B cell (primary cell): ENCODE measurements around the gene SLC26A1. TPM values are rescaled to one million over a fixed set of nuclear protein-coding genes. Genes with fewer than 3 reads are reported as not detected.

Experiments
- ATAC-seq: fragments of 200-7000 bp; cut with Tn5 transposase; one replicate; pipeline ENCODE4 v1.10.0; 2021; ENCODE audit warnings: low read depth, mild to moderate bottlenecking, moderate number of reproducible peaks, moderate library complexity
- CTCF ChIA-PET: fragments of 350-600 bp; sonication (Branson Sonifier 250); formaldehyde crosslinking; loops from one replicate; lab custom pipeline; 2021; ENCODE audit warnings: antibody characterized with exemption, inconsistent platforms; lab: Charles Lee
- POLR2A ChIA-PET: fragments of 350-600 bp; sonication (Branson Sonifier 250); formaldehyde crosslinking; loops from one replicate; lab custom pipeline; 2021; ENCODE audit warnings: antibody characterized with exemption; lab: Charles Lee
- DNase-seq: peaks from one replicate; pipeline ENCODE4 v3.0.0; 2013
- H2AFZ ChIP-seq: 2 replicates; pipeline ENCODE4 v1.6.1; 2012; ENCODE audit warnings: mild to moderate bottlenecking, low read depth, low read length; ENCODE audit not compliant: insufficient read depth, poor library complexity, severe bottlenecking
- H3K27ac ChIP-seq, 2 donors: 1 replicate in 1 of 2; 2 replicates in 1 of 2; pipeline ENCODE4 v1.5.1; 2012 to 2013; ENCODE audit warnings: low read length in 2 of 2, mild to moderate bottlenecking in 2 of 2, moderate library complexity in 1 of 2
- H3K27me3 ChIP-seq, 4 experiments: fragments of 200-600 bp in 1 of 4; sonication (generic) in 1 of 4; replicated peaks in 1 of 4; 1 replicate in 2 of 4; 2 replicates in 2 of 4; pipeline versions ENCODE4 v1.6.1 to v1.7.0; 2013 to 2016; ENCODE audit warnings: low read length in 3 of 4, mild to moderate bottlenecking in 2 of 4, mixed read lengths in 1 of 4, moderate library complexity in 1 of 4; ENCODE audit not compliant: insufficient read depth in 4 of 4, control insufficient read depth in 3 of 4; ENCODE audit errors: control extremely low read depth in 1 of 4
- H3K36me3 ChIP-seq, 2 experiments: replicated peaks in 1 of 2; 1 replicate in 1 of 2; 2 replicates in 1 of 2; pipeline versions ENCODE4 v1.6.1 to v1.7.1; 2013; ENCODE audit warnings: low read length in 1 of 2; ENCODE audit not compliant: insufficient read depth in 2 of 2, control insufficient read depth in 1 of 2; ENCODE audit errors: control extremely low read depth in 1 of 2, extremely low read depth in 1 of 2
- H3K4me1 ChIP-seq, 2 donors: fragments of 200-600 bp in 1 of 2; sonication (generic) in 1 of 2; 1 replicate in 1 of 2; 2 replicates in 1 of 2; pipeline versions ENCODE4 v1.5.1 to v1.6.1; 2013 to 2017; ENCODE audit warnings: low read length in 2 of 2; ENCODE audit not compliant: control insufficient read depth in 2 of 2, insufficient read depth in 2 of 2
- H3K4me2 ChIP-seq: replicated peaks from 2 replicates; pipeline ENCODE3; 2012; ENCODE audit warnings: mild to moderate bottlenecking, low read depth, low read length; ENCODE audit not compliant: poor library complexity, severe bottlenecking
- H3K4me3 ChIP-seq, 5 experiments: fragments of 200-600 bp in 1 of 5; sonication (generic) in 1 of 5; 1 replicate in 3 of 5; 2 replicates in 2 of 5; pipeline versions ENCODE4 v1.5.1 to v1.7.0; 2011 to 2016; ENCODE audit warnings: low read length in 4 of 5, mild to moderate bottlenecking in 4 of 5, low read depth in 2 of 5, control low read depth in 1 of 5, moderate library complexity in 1 of 5; ENCODE audit not compliant: insufficient read depth in 1 of 5; ENCODE audit errors: control extremely low read depth in 1 of 5, extremely low read depth in 1 of 5
- H3K79me2 ChIP-seq: fragments of 200-600 bp; sonication (generic); one replicate; pipeline ENCODE4 v1.6.0; 2016; ENCODE audit warnings: low read length; ENCODE audit not compliant: control insufficient read depth, insufficient read depth
- H3K9ac ChIP-seq: fragments of 200-600 bp; sonication (generic); 2 replicates; pipeline ENCODE4 v1.6.1; 2017; ENCODE audit warnings: mild to moderate bottlenecking, low read length, moderate library complexity
- H3K9me3 ChIP-seq, 3 donors: one replicate each; pipeline versions ENCODE4 v1.6.1 to v1.7.1; 2013; ENCODE audit warnings: low read length in 2 of 3; ENCODE audit not compliant: control insufficient read depth in 2 of 3, insufficient read depth in 1 of 3; ENCODE audit errors: control extremely low read depth in 1 of 3
- H4K20me1 ChIP-seq: 2 replicates; pipeline ENCODE4 v1.6.0; 2012; ENCODE audit warnings: mild to moderate bottlenecking, low read length; ENCODE audit not compliant: insufficient read depth, control insufficient read depth, poor library complexity, severe bottlenecking
- H3K27ac Mint-ChIP-seq: one replicate; pipeline ENCODE4 v1.8.0; 2021; ENCODE audit warnings: mixed read lengths
- H3K27me3 Mint-ChIP-seq: one replicate; pipeline ENCODE4 v1.8.0; 2021; ENCODE audit warnings: mixed read lengths
- H3K4me1 Mint-ChIP-seq: one replicate; pipeline ENCODE4 v1.8.0; 2021; ENCODE audit warnings: mixed read lengths
- H3K4me3 Mint-ChIP-seq: one replicate; pipeline ENCODE4 v1.8.0; 2021; ENCODE audit warnings: mixed read lengths
- H3K9me3 Mint-ChIP-seq: one replicate; pipeline ENCODE4 v1.8.0; 2022; ENCODE audit warnings: mixed read lengths; ENCODE audit not compliant: insufficient read depth
- EZH2 ChIP-seq: IDR thresholded peaks from 2 replicates; pipeline ENCODE4 v1.6.1; 2012; ENCODE audit warnings: borderline replicate concordance, low read depth, mild to moderate bottlenecking, moderate library complexity, low read length; ENCODE audit not compliant: insufficient read depth, poor library complexity, severe bottlenecking
- WGBS: methylation state at CpG from one replicate; pipeline ENCODE4 v1.1.5; 2013; ENCODE audit warnings: missing lambda C conversion rate; ENCODE audit not compliant: insufficient coverage; 5-methylcytosine and 5-hydroxymethylcytosine counted together
- intact Hi-C: fragments of 100-400 bp; cut with micrococcal nuclease; formaldehyde crosslinking; loops from one replicate; pipeline ENCODE4 v1.10.0; 2022
- polyA plus RNA-seq: library from polyadenylated mRNA; depleted of rRNA; stranded (reverse); fragments of >200 nt; gene quantifications from 2 replicates; pipeline ENCODE4 v1.2.3, GENCODE V29; 2012
- total RNA-seq, 2 donors: library from RNA; stranded (reverse); fragments of 120-200 nt in 1 of 2; gene quantifications; 1 replicate in 1 of 2; 2 replicates in 1 of 2; pipeline versions ENCODE4 v1.2.3 to v1.2.4, GENCODE V29; 2013 to 2022
- TF ChIP-seq, protein P1 (sequence below): fragments of 200-600 bp; IDR thresholded peaks from one replicate; pipeline ENCODE4 v1.8.0; 2022; ENCODE audit warnings: antibody characterized with exemption, mild to moderate bottlenecking

Gene SLC26A1
- total and polyA plus RNA-seq, 2 donors (not counting 1 experiment from before 2014, with no cell fraction given): 0.03 to 1.1 TPM

DNA sequence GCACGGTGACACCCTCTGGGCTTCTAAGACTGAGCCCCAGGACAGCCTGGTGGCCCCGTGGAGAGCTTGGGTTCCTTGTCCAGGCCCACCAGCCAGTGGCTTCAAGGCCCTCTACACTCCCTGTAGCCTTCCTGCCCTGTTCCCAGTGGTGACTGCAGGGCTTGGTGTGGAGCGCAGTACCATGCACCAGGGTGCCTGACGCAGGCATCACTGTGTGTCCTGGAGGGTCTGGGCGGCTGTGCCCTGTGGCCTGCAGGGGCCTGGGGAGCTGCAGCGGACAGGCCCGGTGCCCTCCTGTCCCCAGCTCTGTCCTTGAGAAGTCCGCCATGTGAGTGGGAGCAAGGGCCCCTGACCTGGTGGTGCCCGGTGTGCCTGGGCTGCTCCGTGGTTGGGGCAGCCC, 22.5 kb upstream of the SLC26A1 start:
- H3K9me3 ChIP-seq: no peaks in the 10 kb centered on the region
- no peak overlapping the region for H3K9ac ChIP-seq
- ChIA-PET POLR2A (no interaction called here), CTCF (no interaction called here)
- peaks cover 8 to 19% of the 10 kb centered on the region in 2 donors for H3K4me1 ChIP-seq
- H3K36me3 ChIP-seq: no peaks in the 10 kb centered on the region
- Mint-ChIP-seq H3K27me3 (no peaks in the 10 kb centered on the region), H3K9me3 (no peaks in the 10 kb centered on the region), H3K4me1 (peaks cover 13% of the 10 kb centered on the region), H3K27ac (no peak overlapping the region), H3K4me3 (no peak overlapping the region)
- no peaks in the 10 kb centered on the region for H3K79me2 ChIP-seq
- no peaks in the 10 kb centered on the region for H4K20me1 ChIP-seq
- DNase-seq: no peak
- no peak overlapping the region for H2AFZ ChIP-seq
- intact Hi-C loops: no loop called here
- 93% methylated on average over 10 of the region's 10 CpGs for WGBS
- no peak overlapping the region for H3K4me3 ChIP-seq
- TF ChIP-seq, protein P1, sequence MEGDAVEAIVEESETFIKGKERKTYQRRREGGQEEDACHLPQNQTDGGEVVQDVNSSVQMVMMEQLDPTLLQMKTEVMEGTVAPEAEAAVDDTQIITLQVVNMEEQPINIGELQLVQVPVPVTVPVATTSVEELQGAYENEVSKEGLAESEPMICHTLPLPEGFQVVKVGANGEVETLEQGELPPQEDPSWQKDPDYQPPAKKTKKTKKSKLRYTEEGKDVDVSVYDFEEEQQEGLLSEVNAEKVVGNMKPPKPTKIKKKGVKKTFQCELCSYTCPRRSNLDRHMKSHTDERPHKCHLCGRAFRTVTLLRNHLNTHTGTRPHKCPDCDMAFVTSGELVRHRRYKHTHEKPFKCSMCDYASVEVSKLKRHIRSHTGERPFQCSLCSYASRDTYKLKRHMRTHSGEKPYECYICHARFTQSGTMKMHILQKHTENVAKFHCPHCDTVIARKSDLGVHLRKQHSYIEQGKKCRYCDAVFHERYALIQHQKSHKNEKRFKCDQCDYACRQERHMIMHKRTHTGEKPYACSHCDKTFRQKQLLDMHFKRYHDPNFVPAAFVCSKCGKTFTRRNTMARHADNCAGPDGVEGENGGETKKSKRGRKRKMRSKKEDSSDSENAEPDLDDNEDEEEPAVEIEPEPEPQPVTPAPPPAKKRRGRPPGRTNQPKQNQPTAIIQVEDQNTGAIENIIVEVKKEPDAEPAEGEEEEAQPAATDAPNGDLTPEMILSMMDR: no peak
- TF ChIP-seq EZH2: no peak
- H3K27me3 ChIP-seq: peaks cover 0 to 5% (median 1%) of the 10 kb centered on the region in 4 experiments
- no peak for ATAC-seq
- H3K27ac ChIP-seq: no peak overlapping the region
- no peak overlapping the region for H3K4me2 ChIP-seq

DNA sequence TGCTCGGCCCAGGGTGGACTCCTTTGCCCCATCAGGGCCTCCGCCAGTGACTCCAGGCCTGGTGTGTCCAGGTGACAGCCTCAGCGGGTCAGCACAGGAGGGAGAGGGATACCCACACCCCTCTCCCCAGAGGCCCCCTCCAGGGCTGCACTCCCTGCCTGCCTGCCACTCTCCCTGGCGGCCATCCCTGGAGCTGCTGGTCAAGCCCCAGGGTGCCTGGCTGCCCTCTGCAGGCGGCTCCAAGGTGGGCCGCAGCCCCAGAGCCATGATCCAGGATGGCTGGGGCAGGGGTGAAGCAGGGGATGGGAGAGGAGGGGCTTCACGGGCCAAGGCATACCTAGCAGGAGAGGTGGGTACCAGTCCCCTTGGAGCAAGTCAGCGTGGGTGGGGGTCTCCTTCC, 22.0 kb upstream of the SLC26A1 start:
- Mint-ChIP-seq H3K27me3 (no peaks in the 10 kb centered on the region), H3K4me1 (peaks cover 17% of the 10 kb centered on the region), H3K9me3 (no peaks in the 10 kb centered on the region), H3K27ac (no peak overlapping the region), H3K4me3 (no peak overlapping the region)
- no peak for ATAC-seq
- Histone ChIP-seq H3K4me2 (no peak overlapping the region), H3K27ac (no peak overlapping the region), H3K4me1 (peaks cover 14 to 23% of the 10 kb centered on the region in 2 donors), H3K4me3 (no peak overlapping the region), H3K9me3 (peaks cover 0 to 2% (median 0%) of the 10 kb centered on the region in 3 donors), H2AFZ (no peak overlapping the region), H3K36me3 (no peaks in the 10 kb centered on the region), H3K27me3 (peaks cover 0 to 5% (median 1%) of the 10 kb centered on the region in 4 experiments), H4K20me1 (no peaks in the 10 kb centered on the region), H3K79me2 (no peaks in the 10 kb centered on the region), H3K9ac (no peak overlapping the region)
- CTCF ChIA-PET: no interaction called here
- 91% methylated on average over 8 of the region's 8 CpGs for WGBS
- TF ChIP-seq, protein P1: no peak
- no peak for TF ChIP-seq EZH2
- intact Hi-C loops: no loop called here
- POLR2A ChIA-PET: no interaction called here
- DNase-seq: no peak
